Ovary (tissue), 3 donors: Measurements from ENCODE around the gene SNORC.

Experiments
- POLR2A ChIP-seq: fragments of 450-650 bp; IDR thresholded peaks from one replicate; pipeline ENCODE4 v1.6.1; 2017; ENCODE audit warnings: antibody characterized with exemption, mild to moderate bottlenecking, moderate library complexity
- TF ChIP-seq, protein P1 (sequence below), 3 donors: fragments of 450-650 bp in 2 of 3; fragments of 200-600 bp in 1 of 3; IDR thresholded peaks; one replicate each; pipeline versions ENCODE4 v1.5.1 to v1.8.0; 2016 to 2022; ENCODE audit warnings: antibody characterized with exemption in 3 of 3, mild to moderate bottlenecking in 1 of 3
- donor health status: DM: no; HTN: no; CAD: no.

DNA sequence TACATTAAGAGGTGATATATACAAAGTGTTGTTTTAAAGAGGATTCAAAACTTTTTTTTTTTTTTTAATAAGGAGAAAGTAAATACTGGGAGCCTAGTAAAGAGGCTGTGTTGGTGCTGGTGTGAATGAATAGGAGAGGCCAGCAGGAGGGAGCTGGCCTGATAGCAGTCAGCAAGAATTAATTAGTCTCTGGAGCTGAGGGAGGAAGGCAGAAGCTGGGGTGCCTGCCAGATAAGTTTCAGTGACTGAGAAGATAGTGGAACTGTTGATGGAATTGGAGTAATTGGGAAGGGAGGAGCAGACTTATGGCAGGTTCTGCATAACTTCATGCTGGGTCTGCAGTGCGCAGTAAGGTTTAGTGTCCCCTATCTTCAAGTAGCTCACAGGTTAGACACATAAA lies 36.2 kb upstream of the SNORC start:
- TF ChIP-seq, protein P1, sequence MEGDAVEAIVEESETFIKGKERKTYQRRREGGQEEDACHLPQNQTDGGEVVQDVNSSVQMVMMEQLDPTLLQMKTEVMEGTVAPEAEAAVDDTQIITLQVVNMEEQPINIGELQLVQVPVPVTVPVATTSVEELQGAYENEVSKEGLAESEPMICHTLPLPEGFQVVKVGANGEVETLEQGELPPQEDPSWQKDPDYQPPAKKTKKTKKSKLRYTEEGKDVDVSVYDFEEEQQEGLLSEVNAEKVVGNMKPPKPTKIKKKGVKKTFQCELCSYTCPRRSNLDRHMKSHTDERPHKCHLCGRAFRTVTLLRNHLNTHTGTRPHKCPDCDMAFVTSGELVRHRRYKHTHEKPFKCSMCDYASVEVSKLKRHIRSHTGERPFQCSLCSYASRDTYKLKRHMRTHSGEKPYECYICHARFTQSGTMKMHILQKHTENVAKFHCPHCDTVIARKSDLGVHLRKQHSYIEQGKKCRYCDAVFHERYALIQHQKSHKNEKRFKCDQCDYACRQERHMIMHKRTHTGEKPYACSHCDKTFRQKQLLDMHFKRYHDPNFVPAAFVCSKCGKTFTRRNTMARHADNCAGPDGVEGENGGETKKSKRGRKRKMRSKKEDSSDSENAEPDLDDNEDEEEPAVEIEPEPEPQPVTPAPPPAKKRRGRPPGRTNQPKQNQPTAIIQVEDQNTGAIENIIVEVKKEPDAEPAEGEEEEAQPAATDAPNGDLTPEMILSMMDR (IDR thresholded peaks at IDR 0.05), result no peak
- TF ChIP-seq POLR2A, result no peak
